CD4-positive, alpha-beta T cell treated with Interleukin-1 beta for 1 hour (primary cell): ENCODE measurements around the gene DCP1B.
"Not testable (repeated sequence)": the region's sequence is repeated elsewhere in the genome, so short reads cannot be mapped to it uniquely, and the experiment has no call there.

ENCODE experiments used
- DNase-seq, 2 donors: peaks; one replicate each; pipeline ENCODE4 v3.0.0-alpha.2; 2020 to 2022

The DCP1B gene

GRCh38 chr12:1972856-1973317 lies 31.4 kb downstream of the DCP1B start:
- DNase-seq: no peak

DNA sequence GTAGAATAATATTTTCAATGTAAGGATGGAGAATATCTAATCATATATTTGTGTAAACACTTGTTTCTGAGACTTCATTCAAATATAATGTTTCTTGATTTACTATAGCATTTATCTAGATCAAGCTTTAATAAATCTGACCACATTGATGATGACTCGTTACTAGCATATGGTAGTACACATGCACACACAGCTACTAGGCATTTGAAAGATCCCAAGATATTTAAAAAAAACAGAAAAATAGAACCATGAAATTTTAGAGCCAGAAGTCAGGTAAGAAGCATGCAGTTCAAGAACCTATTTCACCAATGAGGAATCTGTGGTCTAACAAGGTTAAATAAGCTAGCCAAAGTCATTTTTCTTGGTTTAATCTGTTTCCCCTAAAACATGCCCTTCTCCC lies 32.0 kb downstream of the DCP1B start:
- no peak for DNase-seq

GRCh38 chr12:1970331-1970900 lies 33.8 kb downstream of the DCP1B start:
- DNase-seq: no peak

- DNase-seq: no peak
Observed at GRCh38 chr12:1966561-1967226, 37.6 kb downstream of the DCP1B start.

DNA sequence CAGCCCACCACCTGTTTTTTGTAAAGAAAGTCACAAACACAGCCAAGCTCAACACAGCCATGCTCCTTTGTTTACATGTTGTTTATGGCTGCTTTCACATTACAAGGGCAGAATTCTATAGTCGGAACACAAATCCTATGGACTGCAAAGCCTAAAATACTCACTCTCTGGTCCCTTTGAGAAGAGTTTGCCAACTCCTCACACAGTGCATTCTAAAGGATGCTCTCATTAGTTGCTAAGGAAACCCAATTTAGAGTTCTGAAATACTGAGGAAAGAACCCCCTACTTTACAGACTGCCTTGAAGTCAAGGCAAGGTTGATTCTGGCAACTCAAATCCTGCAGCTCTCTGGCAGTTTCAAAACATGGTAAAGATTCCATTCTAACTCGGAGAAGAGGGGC lies 38.3 kb downstream of the DCP1B start:
- DNase-seq: no peak

GRCh38 chr12:1962051-1963020 lies 41.9 kb downstream of the DCP1B start:
- no peak for DNase-seq

DNA sequence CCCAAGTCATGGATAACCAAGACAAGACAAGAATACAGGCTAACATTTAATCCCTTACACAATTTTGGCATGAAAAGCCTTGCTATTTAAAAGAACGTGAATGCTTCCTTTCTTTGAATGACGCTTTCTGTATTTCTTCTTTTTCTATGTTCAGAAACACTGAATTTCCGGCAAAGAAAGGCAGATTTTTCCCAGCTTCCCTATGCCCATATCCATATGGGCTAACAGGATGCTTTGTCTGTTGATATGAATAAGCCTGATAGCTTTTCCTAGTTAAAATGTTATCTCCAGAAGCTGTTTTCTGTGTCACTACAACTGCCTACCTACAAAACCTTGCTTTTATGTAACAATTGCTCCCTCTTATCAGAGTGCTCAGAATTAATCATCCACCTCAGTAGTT lies 47.5 kb downstream of the DCP1B start:
- DNase-seq: no peak

DNA sequence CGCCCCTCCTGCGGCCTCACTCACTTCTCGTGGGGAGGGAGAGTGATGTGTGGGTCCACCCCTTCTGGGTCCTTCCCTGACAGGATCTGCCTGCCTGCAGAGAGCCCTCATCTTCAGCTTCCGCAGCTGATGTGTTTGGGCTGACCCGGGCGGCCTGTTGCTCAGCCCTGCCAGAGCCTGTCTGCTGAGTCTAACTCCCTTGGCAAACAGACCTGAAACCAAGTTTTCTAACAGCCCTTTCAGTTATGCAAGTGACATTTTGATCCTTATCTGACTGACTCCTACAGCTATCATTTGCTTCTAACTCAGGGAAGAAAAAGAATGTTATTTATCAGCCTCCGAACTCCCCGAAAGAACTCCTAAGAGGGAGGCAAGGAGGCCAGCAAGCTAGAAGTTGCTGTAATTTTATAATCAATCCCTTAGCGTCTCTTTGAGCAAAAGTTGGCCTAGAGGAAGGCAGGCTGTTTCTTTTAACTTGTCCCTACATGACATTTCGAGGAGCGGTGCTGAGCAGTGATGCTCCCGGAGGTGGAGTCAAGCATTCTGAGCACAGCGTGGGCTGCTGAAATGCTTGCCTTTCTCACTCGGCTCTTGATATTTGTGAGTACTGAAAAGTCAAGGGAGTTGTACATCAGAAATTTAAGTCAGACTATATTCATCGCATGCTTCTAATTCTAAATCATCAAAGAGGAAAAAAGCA lies 54.3 kb downstream of the DCP1B start:
- DNase-seq: no peak

DNA sequence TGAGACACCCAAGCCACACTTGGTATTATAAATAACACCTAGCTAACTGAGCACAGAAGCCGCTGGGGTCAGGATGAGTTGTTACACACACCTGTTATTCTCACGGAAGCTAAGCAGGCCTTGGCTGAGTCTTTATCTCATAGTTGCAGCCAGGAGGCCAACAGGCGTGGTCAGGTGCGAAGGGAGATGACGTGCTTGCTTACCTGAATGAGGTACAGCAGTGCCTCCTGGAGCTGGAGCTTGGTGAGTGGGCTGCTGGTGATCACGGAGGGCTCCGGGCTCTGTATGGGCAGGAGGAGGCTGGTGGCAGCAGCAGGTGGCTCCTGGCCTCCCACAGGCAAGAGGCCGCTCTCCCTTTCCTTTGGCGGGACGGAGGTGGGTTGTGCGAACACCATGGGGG lies 55.4 kb downstream of the DCP1B start:
- no peak for DNase-seq

DNA sequence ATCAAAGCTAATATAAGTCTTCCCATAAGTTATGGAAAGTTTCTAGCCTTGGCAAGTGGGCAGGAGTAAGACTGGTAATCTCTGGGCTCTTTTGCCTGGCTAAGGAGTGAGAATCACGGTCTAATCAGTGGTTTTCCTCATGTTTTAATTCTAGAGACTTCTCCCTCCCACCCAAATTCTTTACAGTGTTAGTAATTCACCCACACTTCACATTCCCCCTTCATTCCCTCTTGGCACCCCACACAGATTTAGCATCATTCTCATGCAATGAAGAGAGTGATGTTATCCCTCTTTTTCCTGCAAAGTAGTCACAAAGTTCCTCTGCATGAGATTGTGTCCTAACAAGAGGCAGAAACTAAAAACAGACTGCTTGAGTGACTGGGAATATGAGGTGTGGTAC lies 57.2 kb downstream of the DCP1B start:
- DNase-seq: no peak

GRCh38 chr12:1946296-1946695 lies 58.0 kb downstream of the DCP1B start:
- no peak for DNase-seq

DNA sequence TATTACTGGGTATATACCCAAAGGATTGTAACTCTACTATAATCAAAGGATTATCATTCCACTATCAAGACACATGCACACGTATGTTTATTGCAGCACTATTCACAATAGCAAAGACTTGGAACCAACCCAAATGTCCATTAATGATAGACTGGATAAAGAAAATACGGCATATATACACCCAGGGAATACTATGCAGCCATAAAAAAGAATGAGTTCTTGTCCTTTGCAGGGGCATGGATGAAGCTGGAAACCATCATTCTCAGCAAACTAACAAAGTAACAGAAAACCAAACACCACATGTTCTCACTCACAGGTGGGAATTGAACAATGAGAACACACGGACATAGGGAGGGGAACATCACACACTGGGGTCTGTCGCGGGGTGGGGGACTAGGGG lies 58.8 kb downstream of the DCP1B start:
- DNase-seq: not testable (repeated sequence)

- peak; percentile 85 to 89 for DNase-seq
Observed at GRCh38 chr12:1939801-1940607, 64.3 kb downstream of the DCP1B start.

GRCh38 chr12:1939331-1939730 lies 64.9 kb downstream of the DCP1B start:
- no peak for DNase-seq

DNA sequence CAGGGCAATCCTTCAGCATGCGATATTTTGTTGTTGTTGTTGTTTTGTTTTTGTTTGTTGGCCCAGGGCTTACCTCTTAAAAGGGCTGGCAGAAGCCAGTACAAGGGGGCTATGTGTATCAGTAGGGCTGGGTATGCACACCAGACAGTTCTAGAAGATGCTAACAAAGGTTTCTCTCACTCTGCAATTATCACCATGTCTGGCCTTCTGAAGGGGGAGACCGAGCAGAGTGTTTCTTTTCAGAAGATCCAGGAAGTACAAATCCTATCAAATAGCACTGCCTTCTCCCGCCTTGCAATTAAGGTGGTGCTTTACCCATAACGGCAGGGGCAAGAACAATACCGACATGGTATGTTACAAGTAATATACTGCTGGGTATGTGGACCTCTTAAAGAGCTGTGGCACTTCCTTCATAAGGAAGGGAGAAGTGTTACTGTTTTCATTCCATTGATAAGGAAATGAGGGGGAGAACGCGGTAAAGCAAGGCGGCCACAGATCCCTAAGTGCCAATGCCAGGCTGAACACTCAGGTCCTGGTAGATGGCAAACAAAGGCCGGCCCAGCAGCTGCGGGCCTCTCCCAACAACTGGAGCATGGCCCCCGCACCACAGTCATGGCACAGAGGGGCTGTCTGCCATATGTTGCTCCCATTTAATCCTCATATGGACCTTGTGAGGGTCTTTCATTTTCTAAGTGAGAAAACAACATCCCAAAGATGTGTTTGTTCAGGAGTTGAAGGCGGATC lies 66.6 kb downstream of the DCP1B start:
- DNase-seq: no peak

DNA sequence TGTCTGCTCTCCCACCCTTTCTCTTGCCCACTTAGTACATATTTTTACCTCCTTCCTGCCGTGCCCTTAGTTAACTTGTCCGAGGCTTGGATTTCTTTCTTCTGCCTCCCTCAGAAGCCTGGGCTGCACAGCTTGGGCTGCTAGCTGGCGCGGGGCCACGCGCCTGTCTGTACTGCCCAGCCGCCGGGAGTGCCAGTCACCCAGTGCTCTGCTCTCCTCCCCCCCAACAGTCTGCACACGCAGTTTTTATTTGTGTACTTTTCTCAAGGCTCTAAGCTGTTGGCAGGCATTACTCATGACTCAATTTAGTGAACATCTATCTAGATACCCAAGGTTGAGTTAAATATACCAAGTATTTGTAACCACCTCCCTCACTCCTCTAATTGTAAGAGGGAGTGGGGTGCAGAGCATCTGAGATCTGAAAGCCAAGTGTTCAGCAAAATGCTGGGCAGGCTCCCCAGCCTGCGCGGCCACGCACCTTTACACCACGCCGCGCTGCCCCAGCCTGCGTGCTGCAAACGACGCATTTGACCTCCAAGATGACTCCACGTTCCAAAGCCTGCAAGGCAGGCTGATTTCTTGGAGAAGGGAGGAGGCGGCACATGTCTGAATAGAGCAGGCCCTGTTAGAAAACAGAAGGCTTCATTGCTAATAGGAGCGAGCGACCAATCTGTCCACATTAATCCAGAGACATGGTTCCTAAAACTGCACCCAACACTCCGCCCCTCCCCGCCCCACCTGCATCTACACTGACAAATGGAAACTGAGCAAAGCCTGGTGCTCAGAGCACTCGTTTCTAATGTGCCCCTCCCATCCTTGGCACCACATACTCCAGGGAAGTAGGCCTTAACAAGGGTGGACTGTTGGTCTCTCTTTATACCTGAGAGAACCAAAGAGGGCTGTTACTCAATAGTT lies 67.6 kb downstream of the DCP1B start:
- DNase-seq: no peak

DNA sequence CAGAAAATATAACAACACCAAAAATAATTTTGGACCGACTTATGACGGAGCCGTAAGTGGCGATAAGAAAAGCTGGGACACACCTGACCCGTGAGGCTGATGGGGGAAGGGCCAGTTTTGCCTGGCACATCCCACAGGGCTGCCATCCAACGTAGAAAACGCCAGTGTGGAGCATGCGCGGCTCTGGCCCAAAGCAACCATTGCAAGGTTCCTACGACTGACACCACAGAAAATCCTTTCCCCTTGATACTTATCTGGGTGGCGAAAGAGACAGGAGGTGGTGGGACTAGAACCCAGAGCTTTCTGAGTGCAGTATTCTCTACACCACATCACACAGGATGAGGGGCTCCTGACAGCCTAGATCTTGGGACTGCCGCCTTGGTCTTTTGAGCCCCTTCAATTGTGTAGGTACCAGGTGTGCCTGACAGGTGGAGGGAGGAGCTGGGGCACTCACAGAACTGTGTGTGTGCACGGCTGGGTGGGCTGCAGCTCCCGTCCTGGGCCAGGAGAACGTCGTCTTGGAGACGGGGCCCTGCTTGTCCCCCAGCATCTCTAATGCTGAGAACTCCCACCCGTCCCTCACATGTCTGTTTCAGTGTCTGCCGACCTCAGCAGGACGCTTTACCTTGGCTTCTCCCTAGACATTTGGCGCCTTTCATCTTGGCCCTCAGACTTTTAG lies 68.4 kb downstream of the DCP1B start:
- no peak for DNase-seq

- DNase-seq: no peak
Observed at GRCh38 chr12:1935242-1935641, 69.0 kb downstream of the DCP1B start.

DNA sequence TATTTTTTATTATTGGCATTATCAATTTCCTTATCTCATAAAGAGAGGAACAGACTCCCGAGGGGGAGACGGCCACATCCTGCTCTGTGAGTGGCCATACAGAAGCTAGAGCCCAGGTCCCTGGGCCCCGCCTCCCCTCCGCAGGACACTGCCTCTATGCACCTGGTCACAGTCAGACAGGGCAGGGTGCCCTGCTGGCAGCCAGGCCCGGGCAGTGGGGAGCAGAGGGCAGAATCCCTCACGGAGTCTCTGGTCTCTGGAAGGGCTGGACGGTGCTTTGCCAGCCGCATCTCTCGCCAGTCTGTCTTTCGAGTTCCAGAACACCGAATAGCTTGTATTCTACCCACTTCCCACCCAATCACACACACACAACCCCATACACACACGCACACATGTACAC lies 69.4 kb downstream of the DCP1B start:
- DNase-seq: no peak

GRCh38 chr12:1934068-1934467 lies 70.2 kb downstream of the DCP1B start:
- DNase-seq: no peak
